ENCODE measurements around the gene DBNDD1. TPM values are rescaled to one million over a fixed set of nuclear protein-coding genes. Genes with fewer than 3 reads are reported as not detected.

The DBNDD1 gene
- total RNA-seq, 1 experiment from 2014 or later = 64.6 TPM

DNA sequence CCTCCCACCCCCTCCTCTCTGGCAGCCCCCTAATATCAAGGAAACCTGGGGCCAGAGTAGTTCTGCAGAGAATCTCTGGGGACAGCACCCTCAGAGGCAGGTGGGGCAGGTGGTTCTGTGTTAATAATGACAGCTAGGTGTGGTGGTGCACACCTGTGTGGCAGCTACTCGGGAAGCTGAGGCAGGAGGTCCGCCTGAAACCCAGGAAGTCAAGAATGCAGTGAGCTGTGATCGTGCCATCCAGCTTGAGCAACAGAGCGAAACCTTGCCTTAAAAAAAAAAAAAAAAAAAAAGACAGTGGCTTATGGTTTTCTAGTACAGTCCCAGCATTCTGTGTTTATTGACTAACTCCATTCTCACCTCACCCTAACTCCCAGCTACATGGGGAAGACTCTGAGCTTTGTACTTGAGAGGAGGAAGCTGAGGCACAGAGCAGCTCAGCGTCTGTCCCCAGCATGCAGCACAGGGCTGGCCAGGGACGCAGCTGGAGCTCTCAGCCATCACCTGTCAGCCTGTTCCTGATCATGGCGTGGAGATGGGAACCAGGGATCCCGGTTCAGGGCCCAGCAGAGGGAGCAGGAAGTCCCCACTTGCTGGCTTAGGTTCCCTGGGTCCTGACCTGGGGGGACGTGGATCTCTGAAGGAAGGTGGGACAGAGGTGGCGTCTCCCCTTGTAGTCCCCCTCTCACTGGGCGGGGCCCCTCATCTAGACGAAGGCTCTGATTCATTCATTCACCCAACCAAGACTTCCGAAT lies 6.1 kb downstream of the DBNDD1 start:
- Mint-ChIP-seq H3K36me3 (ENCODE audit: insufficient read depth, unreplicated experiment) (peaks cover 42% of the 10 kb centered on the region), H3K9me3 (ENCODE audit: unreplicated experiment) (no peaks in the 10 kb centered on the region), H3K4me3 (ENCODE audit: unreplicated experiment) (no peak overlapping the region), H3K27me3 (ENCODE audit: insufficient read depth, unreplicated experiment) (no peaks in the 10 kb centered on the region), H3K4me1 (ENCODE audit: low read depth, unreplicated experiment) (no peaks in the 10 kb centered on the region), H3K27ac (ENCODE audit: unreplicated experiment) (no peak overlapping the region)
- Histone ChIP-seq H3K36me3 (ENCODE audit: control insufficient read depth, insufficient read depth, low read length) (no peaks in the 10 kb centered on the region; the same call in 1 of the 2 replicates), H3K9me3 (no peaks in the 10 kb centered on the region), H3K4me3 (ENCODE audit: low read depth, low read length) (no peak overlapping the region), H3K27me3 (replicated peaks; ENCODE audit: control insufficient read depth, insufficient read depth, low read length) (no peaks in the 10 kb centered on the region), H3K4me1 (peaks cover 13% of the 10 kb centered on the region)
- no TSS peak for BruUV-seq (replicated peaks)
- DNase-seq = no peak
- intact Hi-C loops (cut with micrococcal nuclease; ENCODE audit: unreplicated experiment) = no loop called here
- TF ChIP-seq, protein P1, sequence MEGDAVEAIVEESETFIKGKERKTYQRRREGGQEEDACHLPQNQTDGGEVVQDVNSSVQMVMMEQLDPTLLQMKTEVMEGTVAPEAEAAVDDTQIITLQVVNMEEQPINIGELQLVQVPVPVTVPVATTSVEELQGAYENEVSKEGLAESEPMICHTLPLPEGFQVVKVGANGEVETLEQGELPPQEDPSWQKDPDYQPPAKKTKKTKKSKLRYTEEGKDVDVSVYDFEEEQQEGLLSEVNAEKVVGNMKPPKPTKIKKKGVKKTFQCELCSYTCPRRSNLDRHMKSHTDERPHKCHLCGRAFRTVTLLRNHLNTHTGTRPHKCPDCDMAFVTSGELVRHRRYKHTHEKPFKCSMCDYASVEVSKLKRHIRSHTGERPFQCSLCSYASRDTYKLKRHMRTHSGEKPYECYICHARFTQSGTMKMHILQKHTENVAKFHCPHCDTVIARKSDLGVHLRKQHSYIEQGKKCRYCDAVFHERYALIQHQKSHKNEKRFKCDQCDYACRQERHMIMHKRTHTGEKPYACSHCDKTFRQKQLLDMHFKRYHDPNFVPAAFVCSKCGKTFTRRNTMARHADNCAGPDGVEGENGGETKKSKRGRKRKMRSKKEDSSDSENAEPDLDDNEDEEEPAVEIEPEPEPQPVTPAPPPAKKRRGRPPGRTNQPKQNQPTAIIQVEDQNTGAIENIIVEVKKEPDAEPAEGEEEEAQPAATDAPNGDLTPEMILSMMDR (IDR thresholded peaks at IDR 0.05; ENCODE audit: insufficient read depth in 1 of 2, low read depth in 1 of 2, low read length in 1 of 2, severe bottlenecking in 1 of 2, unreplicated experiment in 1 of 2) = no peak
- ChIA-PET CTCF (no interaction called here), POLR2A (interaction anchor here (0.6 kb wide), 1 partner anchor 95 kb away, joined by 3 read pairs; the partner anchor contains the start of gene MC1R)

DNA sequence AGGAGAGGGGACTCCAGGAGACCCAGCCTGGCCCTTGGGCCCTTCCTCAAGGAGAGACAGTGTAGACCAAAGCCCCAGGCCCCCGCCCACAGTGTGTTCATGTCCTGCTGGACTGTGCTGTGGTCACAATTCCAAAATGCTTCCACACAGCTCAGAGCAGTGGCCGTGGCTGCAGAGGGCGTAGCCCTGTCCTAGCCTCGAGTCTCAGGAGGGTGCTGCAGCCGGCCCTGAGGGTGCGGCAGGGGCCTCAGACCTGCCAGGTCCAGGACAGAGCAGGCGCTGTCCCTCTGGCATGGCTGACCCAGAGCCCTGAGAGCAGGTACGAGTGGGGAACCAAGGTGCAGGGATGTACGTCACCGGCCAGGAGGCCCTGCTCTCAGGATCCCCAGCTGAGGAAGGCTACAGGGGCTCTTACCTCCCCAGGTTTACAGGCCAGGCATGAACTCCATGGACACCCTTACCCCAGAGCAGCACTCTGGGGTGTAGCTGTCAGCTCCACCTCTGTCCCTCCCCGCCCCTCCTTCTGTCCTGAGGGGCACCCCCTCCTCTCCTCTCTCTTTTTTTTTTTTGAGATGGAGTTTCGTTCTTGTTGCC lies 7.3 kb downstream of the DBNDD1 start:
- Mint-ChIP-seq H3K9me3 (ENCODE audit: unreplicated experiment) (no peaks in the 10 kb centered on the region), H3K4me1 (ENCODE audit: low read depth, unreplicated experiment) (no peaks in the 10 kb centered on the region), H3K4me3 (ENCODE audit: unreplicated experiment) (no peak overlapping the region), H3K36me3 (ENCODE audit: insufficient read depth, unreplicated experiment) (peaks cover 49% of the 10 kb centered on the region), H3K27me3 (ENCODE audit: insufficient read depth, unreplicated experiment) (no peaks in the 10 kb centered on the region), H3K27ac (ENCODE audit: unreplicated experiment) (no peak overlapping the region)
- CTCF ChIA-PET = no interaction called here
- 0 out of 2 replicates have a peak, but pooled peaks cover 7% of the 10 kb centered on the region for H3K4me1 ChIP-seq
- H3K4me3 ChIP-seq (ENCODE audit: low read depth, low read length) = no peak overlapping the region
- H3K27me3 ChIP-seq (replicated peaks; ENCODE audit: control insufficient read depth, insufficient read depth, low read length) = no peaks in the 10 kb centered on the region
- BruUV-seq (replicated peaks) = no TSS peak
- intact Hi-C loops (cut with micrococcal nuclease; ENCODE audit: unreplicated experiment) = no loop called here
- POLR2A ChIA-PET = no interaction called here
- H3K9me3 ChIP-seq = no peaks in the 10 kb centered on the region
- TF ChIP-seq, protein P1 (IDR thresholded peaks at IDR 0.05; ENCODE audit: insufficient read depth in 1 of 2, low read depth in 1 of 2, low read length in 1 of 2, severe bottlenecking in 1 of 2, unreplicated experiment in 1 of 2) = no peak
- DNase-seq = no peak
- no peaks in the 10 kb centered on the region; the same call in 1 of the 2 replicates for H3K36me3 ChIP-seq (ENCODE audit: control insufficient read depth, insufficient read depth, low read length)

- CTCF ChIA-PET = no interaction called here
- no TSS peak for BruUV-seq (replicated peaks)
- intact Hi-C loops (cut with micrococcal nuclease; ENCODE audit: unreplicated experiment) = no loop called here
- Histone ChIP-seq H3K36me3 (ENCODE audit: control insufficient read depth, insufficient read depth, low read length) (no peaks in the 10 kb centered on the region; the same call in 1 of the 2 replicates), H3K27me3 (replicated peaks; ENCODE audit: control insufficient read depth, insufficient read depth, low read length) (no peaks in the 10 kb centered on the region), H3K4me1 (0 out of 2 replicates have a peak, but pooled peaks cover 7% of the 10 kb centered on the region), H3K9me3 (no peaks in the 10 kb centered on the region), H3K4me3 (ENCODE audit: low read depth, low read length) (no peak overlapping the region)
- Mint-ChIP-seq H3K27ac (ENCODE audit: unreplicated experiment) (no peak overlapping the region), H3K4me1 (ENCODE audit: low read depth, unreplicated experiment) (no peaks in the 10 kb centered on the region), H3K9me3 (ENCODE audit: unreplicated experiment) (no peaks in the 10 kb centered on the region), H3K27me3 (ENCODE audit: insufficient read depth, unreplicated experiment) (no peaks in the 10 kb centered on the region), H3K36me3 (ENCODE audit: insufficient read depth, unreplicated experiment) (peaks cover 50% of the 10 kb centered on the region), H3K4me3 (ENCODE audit: unreplicated experiment) (no peak overlapping the region)
- POLR2A ChIA-PET = no interaction called here
- TF ChIP-seq, protein P1 (IDR thresholded peaks at IDR 0.05; ENCODE audit: insufficient read depth in 1 of 2, low read depth in 1 of 2, low read length in 1 of 2, severe bottlenecking in 1 of 2, unreplicated experiment in 1 of 2) = no peak
- no peak for DNase-seq
Observed at GRCh38 chr16:90011508-90011819, 7.8 kb downstream of the DBNDD1 start.
